ENCODE results near the gene SLC48A1. TPM values are rescaled to one million over a fixed set of nuclear protein-coding genes. Genes with fewer than 3 reads are reported as not detected.

Gene SLC48A1
- total RNA-seq, 1 experiment from 2014 or later: 20.0 TPM

GRCh38 chr12:47811072-47811396, 38.0 kb downstream of the SLC48A1 start:
- Histone ChIP-seq H3K36me3 (ENCODE audit: control insufficient read depth in 1 of 2, insufficient read depth in 2 of 2, low read length in 2 of 2) (no peaks in the 10 kb centered on the region), H4K20me1 (ENCODE audit: insufficient read depth) (no peaks in the 10 kb centered on the region), H3K4me1 (ENCODE audit: control insufficient read depth in 1 of 2, insufficient read depth in 2 of 2, low read length in 2 of 2) (peaks cover 41 to 84% of the 10 kb centered on the region in 2 experiments), H3K9me3 (ENCODE audit: control insufficient read depth in 1 of 2, insufficient read depth in 1 of 2, low read depth in 1 of 2, low read length in 2 of 2) (no peaks in the 10 kb centered on the region), H3K4me2 (ENCODE audit: low read length) (no peak overlapping the region; the same call in 1 of the 2 replicates), H3K4me3 (replicated peaks in 1 of 2; ENCODE audit: low read depth in 1 of 2, low read length in 2 of 2) (no peak overlapping the region), H3K79me2 (ENCODE audit: insufficient read depth, low read length) (peaks cover 90% of the 10 kb centered on the region), H2AFZ (ENCODE audit: low read depth, low read length, poor library complexity, severe bottlenecking) (no peak overlapping the region), H3K9ac (ENCODE audit: low read length) (no peak overlapping the region), H3K27me3 (ENCODE audit: insufficient read depth, low read length) (no peaks in the 10 kb centered on the region), H3K27ac (ENCODE audit: low read depth, low read length) (no peak overlapping the region), H3K9me2 (ENCODE audit: insufficient read depth) (no peaks in the 10 kb centered on the region)
- ChIA-PET RAD21 (ENCODE audit: low non-redundant PET in 1 of 2, low total read pairs in 2 of 2, uncharacterized antibody in 2 of 2, unreplicated experiment in 2 of 2) (no interaction called here), POLR2A (no interaction called here), CTCF (interaction anchor here (3.7 kb wide), 1 partner anchor 27 kb away, joined by 20 read pairs; no protein-coding TSS in a partner anchor)
- DNase-seq (ENCODE audit: low read depth, low spot score): no peak
- intact Hi-C loops (cut with micrococcal nuclease): no loop called here
- BruUV-seq (replicated peaks): no TSS peak
- ATAC-seq: no peak
- no peak for TF ChIP-seq REST (IDR thresholded peaks at IDR 0.05; ENCODE audit: low read depth)
- no peak for TF ChIP-seq SIN3A (IDR thresholded peaks at IDR 0.05; ENCODE audit: low read depth)
- no peak for TF ChIP-seq TCF7L2 (IDR thresholded peaks at IDR 0.05; ENCODE audit: borderline replicate concordance, extremely low read depth, insufficient read depth, insufficient read length)
- TF ChIP-seq MAX (IDR thresholded peaks at IDR 0.05): no peak
- TF ChIP-seq JUND (IDR thresholded peaks at IDR 0.05): no peak
